ENCODE results near the gene HOXD1. TPM values are rescaled to one million over a fixed set of nuclear protein-coding genes. Genes with fewer than 3 reads are reported as not detected.

HOXD1 gene
- total RNA-seq, 1 donor from 2014 or later = not detected

GRCh38 chr2:176165370-176166050, 23.0 kb upstream of the HOXD1 start:
- no peak overlapping the region for H3K27ac Mint-ChIP-seq (ENCODE audit: unreplicated experiment)
- peaks cover 80% of the 10 kb centered on the region for H3K27me3 Mint-ChIP-seq (ENCODE audit: low read depth)
- peaks cover 7% of the 10 kb centered on the region for H3K9me3 Mint-ChIP-seq (ENCODE audit: low read depth)
- H3K4me1 Mint-ChIP-seq (ENCODE audit: low read depth) = no peaks in the 10 kb centered on the region
- DNase-seq (ENCODE audit: low spot score) = no peak
- peaks cover 10% of the 10 kb centered on the region for H3K36me3 Mint-ChIP-seq (ENCODE audit: low read depth)
- no peak overlapping the region for H3K4me3 Mint-ChIP-seq (ENCODE audit: unreplicated experiment)
- TF ChIP-seq CTCF (IDR thresholded peaks at IDR 0.05) = no peak

GRCh38 chr2:176166272-176166671, 22.2 kb upstream of the HOXD1 start:
- Mint-ChIP-seq H3K4me3 (ENCODE audit: unreplicated experiment) (no peak overlapping the region), H3K36me3 (ENCODE audit: low read depth) (peaks cover 8% of the 10 kb centered on the region), H3K4me1 (ENCODE audit: low read depth) (no peaks in the 10 kb centered on the region), H3K27me3 (ENCODE audit: low read depth) (peaks cover 77% of the 10 kb centered on the region), H3K27ac (ENCODE audit: unreplicated experiment) (no peak overlapping the region), H3K9me3 (ENCODE audit: low read depth) (peaks cover 7% of the 10 kb centered on the region)
- DNase-seq (ENCODE audit: low spot score) = no peak
- no peak for TF ChIP-seq CTCF (IDR thresholded peaks at IDR 0.05)

GRCh38 chr2:176167398-176167797, 21.1 kb upstream of the HOXD1 start:
- Mint-ChIP-seq H3K36me3 (ENCODE audit: low read depth) (peaks cover 5% of the 10 kb centered on the region), H3K4me1 (ENCODE audit: low read depth) (no peaks in the 10 kb centered on the region), H3K27me3 (ENCODE audit: low read depth) (peaks cover 70% of the 10 kb centered on the region), H3K4me3 (ENCODE audit: unreplicated experiment) (no peak overlapping the region), H3K9me3 (ENCODE audit: low read depth) (peaks cover 7% of the 10 kb centered on the region), H3K27ac (ENCODE audit: unreplicated experiment) (no peak overlapping the region)
- TF ChIP-seq CTCF (IDR thresholded peaks at IDR 0.05) = no peak
- DNase-seq (ENCODE audit: low spot score) = no peak

- H3K27me3 Mint-ChIP-seq (ENCODE audit: low read depth) = peaks cover 74% of the 10 kb centered on the region
- H3K9me3 Mint-ChIP-seq (ENCODE audit: low read depth) = peaks cover 5% of the 10 kb centered on the region
- H3K36me3 Mint-ChIP-seq (ENCODE audit: low read depth) = peaks cover 4% of the 10 kb centered on the region
- DNase-seq (ENCODE audit: low spot score) = no peak
- H3K4me1 Mint-ChIP-seq (ENCODE audit: low read depth) = no peaks in the 10 kb centered on the region
- TF ChIP-seq CTCF (IDR thresholded peaks at IDR 0.05) = no peak
- no peak overlapping the region for H3K27ac Mint-ChIP-seq (ENCODE audit: unreplicated experiment)
- H3K4me3 Mint-ChIP-seq (ENCODE audit: unreplicated experiment) = no peak overlapping the region
Measured at GRCh38 chr2:176169181-176169580, 19.3 kb upstream of the HOXD1 start.

GRCh38 chr2:176169711-176170110, 18.8 kb upstream of the HOXD1 start:
- H3K27ac Mint-ChIP-seq (ENCODE audit: unreplicated experiment) = no peak overlapping the region
- peaks cover 2% of the 10 kb centered on the region for H3K36me3 Mint-ChIP-seq (ENCODE audit: low read depth)
- H3K27me3 Mint-ChIP-seq (ENCODE audit: low read depth) = peaks cover 74% of the 10 kb centered on the region
- DNase-seq (ENCODE audit: low spot score) = no peak
- no peaks in the 10 kb centered on the region for H3K4me1 Mint-ChIP-seq (ENCODE audit: low read depth)
- TF ChIP-seq CTCF (IDR thresholded peaks at IDR 0.05) = no peak
- peaks cover 3% of the 10 kb centered on the region for H3K9me3 Mint-ChIP-seq (ENCODE audit: low read depth)
- H3K4me3 Mint-ChIP-seq (ENCODE audit: unreplicated experiment) = no peak overlapping the region
